LHCN-M2 (cell line): ENCODE data around the gene SH3GL2. TPM values are rescaled to one million over a fixed set of nuclear protein-coding genes. Genes with fewer than 3 reads are reported as not detected.

Experiments used
- DNase-seq: peaks from one replicate; pipeline ENCODE4 v3.0.0-alpha.2; 2012; ENCODE audit warnings: low read depth
- polyA plus RNA-seq: library from polyadenylated mRNA; unstranded; fragments of >200 nt; gene quantifications from one replicate; pipeline ENCODE4 v1.2.1, GENCODE V29; 2012; ENCODE audit warnings: missing spikeins
- total RNA-seq: library from RNA; depleted of rRNA; stranded (reverse); fragments of >200 nt; gene quantifications from 2 replicates; pipeline ENCODE4 v1.2.3, GENCODE V29; 2014; rRNA removed

SH3GL2 gene
- total RNA-seq, result 0.19 TPM in 1 of 2 replicates, not detected in the other
- polyA plus RNA-seq, result not detected

GRCh38 chr9:17578911-17579793, at the start of gene SH3GL2:
Gene SH3GL2 (plus strand): TSS chr9:17579066.
- no peak for DNase-seq

DNA sequence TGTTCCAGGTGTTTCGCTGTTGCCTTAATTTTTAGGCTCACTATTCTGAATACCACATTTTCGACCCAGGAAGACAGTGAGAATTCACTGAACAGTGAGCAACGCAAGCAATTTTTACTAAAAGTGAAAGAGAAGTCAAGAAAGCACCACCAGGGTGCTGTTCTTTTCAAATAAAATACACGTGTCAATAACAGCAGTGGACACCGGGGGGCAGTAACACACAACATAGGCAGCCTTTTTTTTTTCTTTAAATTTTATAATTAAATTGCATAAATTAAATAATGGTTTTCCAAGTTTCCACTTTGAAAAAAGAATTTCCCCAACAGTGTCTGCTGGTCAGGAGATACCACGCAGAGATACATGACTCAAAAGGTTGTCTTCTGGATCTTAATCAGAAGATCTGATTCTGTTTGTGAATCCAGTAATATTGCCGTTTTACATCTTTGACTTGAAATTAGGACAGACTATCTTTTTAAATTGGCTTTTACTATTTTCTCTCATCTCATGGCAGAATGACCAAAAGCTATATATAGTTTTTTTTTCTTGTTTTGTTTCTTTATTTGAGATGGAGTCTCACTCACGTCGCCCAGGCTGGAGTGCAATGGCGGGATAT, 47.1 kb upstream of the SH3GL2 start:
- DNase-seq, result peak; percentile 39

DNA sequence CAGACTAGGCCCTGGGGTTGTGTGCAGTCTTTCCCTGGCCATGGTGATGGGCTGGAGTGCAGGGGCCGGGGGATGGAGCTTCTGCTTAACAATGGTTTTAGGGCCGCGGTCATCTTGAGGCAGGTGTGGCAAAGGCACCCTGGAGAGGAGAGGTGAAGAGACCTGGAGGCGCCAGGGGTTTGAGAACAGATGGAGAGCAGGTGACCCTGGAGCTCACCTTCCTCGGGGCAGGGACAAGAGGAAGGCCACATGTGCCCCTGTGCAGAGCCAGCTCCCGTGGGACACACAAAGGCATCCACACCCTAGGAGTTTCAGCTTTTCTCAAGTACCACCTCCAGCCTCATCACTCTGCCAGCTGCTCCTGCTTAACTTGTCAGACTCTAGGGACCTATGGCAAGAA, 46.4 kb upstream of the SH3GL2 start:
- no peak for DNase-seq

DNA sequence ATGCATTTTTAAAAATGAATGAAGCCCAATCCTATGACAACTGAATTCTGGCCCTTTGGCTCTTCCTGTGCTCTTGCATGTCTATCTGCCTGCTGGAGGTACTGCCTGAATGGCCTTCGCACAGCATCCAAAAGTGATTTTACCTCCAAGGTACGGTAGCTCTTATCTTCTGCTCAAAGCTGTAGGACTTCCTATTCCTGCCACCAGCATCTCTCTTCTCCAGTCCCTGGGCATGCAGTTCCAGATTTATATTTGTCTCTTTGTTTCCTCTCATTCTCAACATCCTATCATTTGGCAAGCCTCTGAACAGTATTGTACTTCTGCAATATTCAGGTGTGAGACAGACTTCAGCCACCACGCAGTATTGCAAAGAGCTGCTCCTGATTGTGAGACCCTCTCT, 43.7 kb upstream of the SH3GL2 start:
- DNase-seq, result no peak

DNA sequence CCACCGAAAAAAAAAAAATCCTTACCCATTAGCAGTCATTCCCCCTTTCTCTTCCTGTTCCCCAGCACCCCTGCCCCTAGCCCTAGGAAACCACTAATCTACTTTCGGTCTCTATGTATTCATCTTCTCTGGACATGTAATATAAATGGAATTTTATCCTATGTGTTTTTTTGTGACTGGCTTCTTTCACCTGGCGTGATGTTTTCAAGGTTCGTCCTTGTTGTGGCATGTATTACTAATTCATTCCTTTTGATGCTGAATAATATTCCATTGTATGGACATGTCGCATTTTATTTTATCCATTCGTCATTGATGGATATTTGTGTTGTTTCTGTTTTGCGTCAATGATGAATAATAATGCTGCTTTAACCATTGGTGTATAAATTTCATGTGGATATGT, 42.8 kb upstream of the SH3GL2 start:
- no peak for DNase-seq

- DNase-seq, result no peak
Measured at GRCh38 chr9:17551023-17551422, 27.8 kb upstream of the SH3GL2 start.

- DNase-seq, result no peak
Measured at GRCh38 chr9:17555362-17556054, 23.4 kb upstream of the SH3GL2 start.

GRCh38 chr9:17556255-17556654, 22.6 kb upstream of the SH3GL2 start:
- no peak for DNase-seq

DNA sequence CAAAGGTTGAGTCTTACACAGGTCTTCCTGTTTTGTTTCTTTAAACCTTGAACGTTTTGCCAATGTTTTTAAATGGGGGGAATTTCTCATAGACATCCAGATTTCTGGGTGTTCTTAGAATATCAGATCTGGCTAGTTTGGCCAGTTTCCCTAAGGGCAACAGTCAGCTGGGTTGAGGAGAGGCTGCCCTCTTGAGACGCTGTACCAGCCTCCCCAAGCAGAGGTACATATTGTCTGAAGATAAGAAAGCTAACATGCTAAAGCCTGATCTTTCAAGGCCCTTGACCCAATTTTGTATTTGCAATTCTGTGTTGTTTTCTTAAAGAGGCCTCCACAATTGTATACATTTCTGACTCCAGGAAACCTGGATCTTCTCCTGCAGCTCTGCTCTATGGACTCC, 21.9 kb upstream of the SH3GL2 start:
- no peak for DNase-seq

DNA sequence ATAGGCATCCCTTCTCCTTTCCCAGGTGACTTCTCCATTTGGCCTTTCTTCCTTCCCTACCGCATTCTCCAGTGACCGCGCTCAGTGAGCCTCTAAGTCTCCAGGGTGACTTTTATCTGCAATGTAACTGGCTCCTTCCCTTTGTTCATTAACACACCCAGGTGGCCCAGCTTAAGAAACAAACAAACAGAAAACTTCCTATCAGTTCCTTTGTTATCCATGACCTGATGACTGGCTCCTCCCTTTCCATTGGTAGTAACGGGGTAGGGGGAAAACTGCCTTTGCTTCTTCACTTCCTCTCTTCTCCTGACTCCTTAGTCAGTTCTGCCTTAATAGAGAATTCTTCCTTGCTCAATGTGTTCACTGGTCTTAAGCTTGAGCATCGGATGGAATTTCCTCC, 7.0 kb upstream of the SH3GL2 start:
- DNase-seq, result no peak

DNA sequence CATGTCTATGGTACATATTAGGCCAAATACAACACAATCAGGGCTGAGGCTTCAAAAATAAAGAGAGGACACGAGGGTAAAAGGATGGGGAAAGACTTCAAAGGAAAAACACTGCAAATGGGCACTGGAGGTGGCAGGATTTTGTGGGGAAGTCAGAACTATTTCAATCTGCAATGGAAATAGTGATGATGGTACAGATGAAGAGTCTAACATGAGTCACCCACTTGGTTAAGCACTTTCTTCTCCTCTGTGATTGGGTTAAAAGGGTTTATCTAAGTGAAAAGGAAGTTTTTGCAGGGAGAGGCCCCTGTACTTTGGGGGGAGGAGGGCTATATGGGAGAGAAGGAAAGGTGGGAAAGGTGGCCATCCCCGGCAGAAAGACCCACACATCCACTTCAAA, 4.5 kb upstream of the SH3GL2 start:
- DNase-seq, result no peak

DNA sequence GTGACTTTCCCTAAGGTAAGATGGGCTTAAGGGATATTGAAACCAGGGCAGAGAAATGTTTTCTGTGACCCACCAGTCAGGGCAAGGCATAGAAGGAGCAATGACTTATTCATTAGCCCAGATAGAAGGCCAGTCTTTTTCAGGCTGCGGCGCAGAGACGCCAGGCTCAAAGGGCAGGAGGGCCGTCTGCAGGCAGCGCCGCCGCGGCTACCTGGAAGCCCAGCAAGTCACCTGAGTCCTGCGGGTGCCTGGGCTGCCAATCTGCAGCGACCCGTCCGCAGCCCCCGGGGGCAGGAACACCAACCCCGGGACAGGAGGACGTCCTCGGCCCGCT, 322 bp upstream of the SH3GL2 start:
- no peak for DNase-seq

- no peak for DNase-seq
Measured at GRCh38 chr9:17580119-17580518, 1.3 kb downstream of the SH3GL2 start.

DNA sequence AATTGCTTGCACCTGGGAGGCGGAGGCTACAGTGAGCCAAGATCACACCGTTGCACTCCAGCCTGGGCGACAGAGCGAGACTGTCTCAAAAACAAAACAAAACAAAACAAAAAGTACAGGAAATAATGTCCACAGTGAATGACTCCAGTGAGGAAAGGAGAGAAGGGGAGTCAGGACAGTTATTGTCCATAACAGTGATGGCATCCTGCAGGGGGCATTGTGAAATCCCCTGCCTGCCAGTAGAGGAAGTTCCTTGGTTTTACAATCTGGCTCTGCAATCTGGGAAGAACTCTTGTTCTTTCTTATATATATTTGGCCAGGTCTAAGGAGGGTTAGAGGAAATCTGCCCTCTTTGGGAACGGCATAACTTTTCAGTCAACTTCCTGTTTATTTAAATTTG, 8.2 kb downstream of the SH3GL2 start:
- no peak for DNase-seq

GRCh38 chr9:17588395-17588794, 9.5 kb downstream of the SH3GL2 start:
- no peak for DNase-seq

DNA sequence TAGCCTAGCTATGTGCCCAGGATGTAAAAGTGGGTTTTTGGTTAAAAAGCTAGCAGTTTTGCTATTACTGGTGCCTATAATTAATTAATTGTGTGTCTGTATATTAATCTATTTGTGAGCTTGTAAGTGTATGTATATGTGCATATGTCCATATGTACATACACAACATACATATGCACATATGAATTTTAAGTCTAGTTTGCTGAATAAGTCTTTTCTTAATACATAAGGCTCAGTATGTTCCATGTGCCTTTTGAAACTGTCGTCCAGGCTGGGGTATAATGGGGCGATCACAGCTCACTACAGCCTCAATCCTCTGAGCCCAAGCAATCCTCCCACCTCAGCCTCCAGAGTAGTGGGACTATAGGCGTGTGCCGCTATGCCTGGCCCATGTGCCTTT, 10.1 kb downstream of the SH3GL2 start:
- DNase-seq, result no peak

- DNase-seq, result no peak
Measured at GRCh38 chr9:17589771-17590170, 10.9 kb downstream of the SH3GL2 start.

DNA sequence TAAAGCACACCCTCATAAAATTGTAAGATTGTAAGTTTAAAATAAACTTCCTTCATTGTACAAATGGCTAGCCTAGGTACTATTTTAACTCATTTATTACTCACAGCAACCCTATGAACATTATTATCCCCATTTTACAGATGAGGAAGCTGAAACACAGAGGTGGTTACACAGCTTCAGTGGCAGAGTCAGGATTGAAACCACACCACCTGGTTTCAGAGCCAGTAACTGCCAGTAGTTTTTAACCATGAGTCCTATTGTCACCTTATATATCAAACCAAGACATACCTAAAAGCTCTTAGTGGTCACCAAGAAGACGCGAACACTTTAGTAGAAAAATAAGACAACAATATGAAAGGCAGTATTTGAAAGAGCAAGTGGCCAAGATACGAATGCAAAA, 16.1 kb downstream of the SH3GL2 start:
- DNase-seq, result no peak

DNA sequence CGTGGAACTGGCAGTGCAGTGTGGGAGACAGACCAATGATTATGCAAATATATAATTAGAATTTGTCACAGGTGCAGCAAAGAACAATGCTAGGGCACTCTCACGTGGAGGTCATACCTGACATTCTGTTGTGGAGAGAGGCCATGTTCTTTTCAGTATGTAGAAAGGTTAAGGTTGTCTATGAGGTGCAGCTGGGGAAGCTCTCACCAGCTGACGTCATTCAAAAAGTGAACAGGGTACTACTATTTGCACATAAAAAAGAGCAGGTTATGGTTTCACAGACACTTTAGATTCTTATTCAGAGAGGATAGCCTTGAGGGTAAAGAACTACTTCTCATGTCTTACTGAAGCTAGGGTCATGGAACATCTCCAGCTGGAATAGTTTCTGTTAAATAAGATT, 19.1 kb downstream of the SH3GL2 start:
- DNase-seq, result no peak

DNA sequence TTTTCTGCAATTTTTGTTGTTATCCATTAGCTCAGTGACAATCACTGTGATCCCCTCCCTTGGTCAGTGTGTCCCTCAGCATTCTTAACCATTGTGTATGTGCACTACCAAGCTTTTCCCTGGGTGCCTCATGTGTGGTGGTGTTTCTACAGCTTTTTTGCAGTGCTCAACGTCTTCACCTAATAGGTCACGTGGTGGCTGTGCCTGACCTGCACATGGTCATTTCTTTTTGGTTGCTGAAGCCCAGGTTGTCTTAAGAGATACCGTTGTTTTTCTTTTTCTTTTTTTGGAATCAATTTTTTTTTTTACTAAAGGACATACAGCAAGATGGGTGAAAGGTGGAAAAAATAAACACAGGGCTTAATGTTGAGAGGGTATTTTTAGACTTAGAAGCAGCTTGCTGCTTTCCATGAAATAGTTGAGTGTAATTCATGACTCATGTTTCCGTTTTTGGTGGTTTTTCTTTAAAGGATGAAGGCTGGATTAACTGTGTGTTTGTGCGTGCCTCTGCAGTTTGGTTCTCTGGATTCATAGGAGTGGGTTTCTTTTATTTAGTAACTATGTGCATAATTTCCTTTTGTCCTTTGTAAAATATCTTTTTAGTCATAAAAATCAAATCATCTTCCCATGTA, 22.2 kb downstream of the SH3GL2 start:
- DNase-seq, result peak; percentile 49

- no peak for DNase-seq
Measured at GRCh38 chr9:17604556-17604955, 25.7 kb downstream of the SH3GL2 start.

DNA sequence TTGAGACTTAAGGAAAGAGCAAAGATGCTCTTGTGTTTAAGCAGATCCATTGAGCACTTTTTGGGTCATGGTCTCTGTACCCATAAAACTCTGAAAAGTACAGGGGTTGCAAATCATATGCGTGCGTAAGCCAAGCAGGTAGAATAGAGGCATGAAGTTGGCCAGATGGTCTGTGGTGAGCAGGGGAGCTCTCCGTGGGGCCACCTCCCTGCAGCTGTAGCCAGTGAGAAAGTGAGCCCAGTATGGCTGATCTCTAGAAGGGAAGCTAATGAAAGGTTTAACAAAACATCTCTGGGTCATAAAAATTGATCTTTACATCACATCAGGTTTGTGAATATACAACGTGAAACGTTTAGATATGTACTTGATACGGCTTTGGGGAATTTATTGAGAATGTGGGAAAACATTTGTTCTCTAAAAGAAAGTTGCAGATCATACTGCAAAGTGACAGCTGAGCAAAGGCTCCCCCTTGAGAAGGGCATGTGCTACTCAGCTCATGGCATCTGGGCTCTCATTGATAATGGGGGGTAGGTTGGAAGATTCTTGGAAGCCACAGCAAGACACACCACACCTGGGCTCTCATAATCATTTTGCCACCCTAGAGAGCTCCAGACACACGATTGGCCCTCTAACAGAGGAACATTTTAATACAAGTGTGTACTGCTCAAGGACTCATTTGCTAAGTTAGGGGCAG, 30.6 kb downstream of the SH3GL2 start:
- DNase-seq, result no peak
